AG04449 (cell line): Measurements from ENCODE around the gene GET4.

Experiments
- CTCF ChIA-PET: fragments of 350-600 bp; formaldehyde crosslinking; extraction: SDS; loops from one replicate; lab custom pipeline; 2021; ENCODE audit warnings: antibody characterized with exemption; lab: Yijun Ruan, JAX
- POLR2A ChIA-PET: fragments of 400-600, 350-600 bp; formaldehyde crosslinking; extraction: SDS; loops from one replicate; lab custom pipeline; 2020; ENCODE audit warnings: antibody characterized with exemption, inconsistent platforms; lab: Yijun Ruan, JAX
- DNase-seq: peaks from one replicate; pipeline ENCODE4 v3.0.0-alpha.2; 2010; ENCODE audit warnings: low read depth, low spot score
- H3K4me3 ChIP-seq: 2 replicates; pipeline ENCODE4 v1.5.1; 2011; ENCODE audit warnings: low read depth, mild to moderate bottlenecking, control low read depth, low read length
- TF ChIP-seq, protein P1 (sequence below): IDR thresholded peaks from one replicate; pipeline ENCODE4 v1.5.1; 2011; ENCODE audit warnings: mild to moderate bottlenecking, moderate library complexity, low read length, control low read depth, inconsistent platforms; ENCODE audit not compliant: insufficient read depth; ENCODE audit errors: missing control alignments

The GET4 gene

DNA sequence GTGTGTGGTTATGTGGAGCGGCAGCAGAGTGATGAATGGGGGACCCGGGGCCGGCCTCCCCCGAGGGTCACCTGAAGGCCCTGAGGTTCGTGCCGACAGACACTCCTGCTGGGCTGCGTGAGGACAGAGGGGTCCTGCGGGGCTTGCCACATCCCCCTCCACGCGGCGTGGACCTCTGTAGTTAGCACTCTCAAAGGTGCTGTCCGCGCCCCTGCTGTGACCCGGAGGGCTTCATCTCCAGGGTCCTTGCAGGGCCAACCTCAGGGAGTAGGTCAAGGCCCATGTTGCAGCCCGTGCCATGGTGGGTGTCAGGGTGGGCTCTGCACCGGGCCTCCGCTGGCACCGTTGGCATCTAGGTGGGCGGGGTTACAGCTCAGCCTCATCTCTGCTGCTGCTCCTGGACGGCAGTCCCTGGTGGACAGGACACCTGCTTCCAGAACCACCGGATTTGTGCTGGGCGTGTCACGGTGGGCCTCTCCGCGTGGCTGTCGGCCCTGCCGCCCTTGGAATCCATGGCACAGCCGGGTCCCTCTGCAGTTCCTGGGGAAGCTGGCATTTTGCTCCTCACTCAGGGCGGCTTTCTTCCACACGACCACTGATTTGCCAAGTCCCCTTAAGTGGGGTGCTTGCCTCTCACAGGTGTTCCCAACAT lies 19.8 kb upstream of the GET4 start:
- no peak overlapping the region for H3K4me3 ChIP-seq
- POLR2A ChIA-PET = no interaction called here
- no peak for DNase-seq
- TF ChIP-seq, protein P1, sequence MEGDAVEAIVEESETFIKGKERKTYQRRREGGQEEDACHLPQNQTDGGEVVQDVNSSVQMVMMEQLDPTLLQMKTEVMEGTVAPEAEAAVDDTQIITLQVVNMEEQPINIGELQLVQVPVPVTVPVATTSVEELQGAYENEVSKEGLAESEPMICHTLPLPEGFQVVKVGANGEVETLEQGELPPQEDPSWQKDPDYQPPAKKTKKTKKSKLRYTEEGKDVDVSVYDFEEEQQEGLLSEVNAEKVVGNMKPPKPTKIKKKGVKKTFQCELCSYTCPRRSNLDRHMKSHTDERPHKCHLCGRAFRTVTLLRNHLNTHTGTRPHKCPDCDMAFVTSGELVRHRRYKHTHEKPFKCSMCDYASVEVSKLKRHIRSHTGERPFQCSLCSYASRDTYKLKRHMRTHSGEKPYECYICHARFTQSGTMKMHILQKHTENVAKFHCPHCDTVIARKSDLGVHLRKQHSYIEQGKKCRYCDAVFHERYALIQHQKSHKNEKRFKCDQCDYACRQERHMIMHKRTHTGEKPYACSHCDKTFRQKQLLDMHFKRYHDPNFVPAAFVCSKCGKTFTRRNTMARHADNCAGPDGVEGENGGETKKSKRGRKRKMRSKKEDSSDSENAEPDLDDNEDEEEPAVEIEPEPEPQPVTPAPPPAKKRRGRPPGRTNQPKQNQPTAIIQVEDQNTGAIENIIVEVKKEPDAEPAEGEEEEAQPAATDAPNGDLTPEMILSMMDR = no peak
- CTCF ChIA-PET = interaction anchor here (0.5 to 5.9 kb wide), 4 partner anchors 10 to 24 kb away, joined by 3 to 41 read pairs (median 4); no protein-coding TSS in a partner anchor

DNA sequence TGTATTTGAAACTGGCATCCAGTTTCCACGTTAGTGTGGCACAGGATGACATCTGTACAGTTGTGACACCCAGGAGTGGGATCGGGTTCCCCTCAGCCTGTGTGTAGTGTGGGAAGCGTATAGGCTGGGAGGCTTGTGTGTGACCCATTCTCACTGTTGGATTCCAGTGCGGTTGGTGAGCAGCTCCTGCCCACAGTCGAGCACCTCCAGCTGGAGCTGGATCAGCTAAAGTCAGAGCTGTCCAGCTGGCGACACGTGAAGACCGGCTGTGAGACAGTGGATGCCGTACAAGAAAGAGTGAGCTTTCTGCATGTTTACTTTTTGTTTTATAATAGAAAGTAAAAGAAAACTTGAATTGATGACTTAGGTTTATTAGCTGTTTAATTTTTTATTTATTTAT lies 18.7 kb upstream of the GET4 start:
- no peak overlapping the region for H3K4me3 ChIP-seq
- DNase-seq = no peak
- TF ChIP-seq, protein P1 = no peak
- POLR2A ChIA-PET = no interaction called here
- CTCF ChIA-PET = interaction anchor here (1.3 to 5.9 kb wide), 5 partner anchors 14 to 22 kb away, joined by 3 to 41 read pairs (median 5); partner anchors contain the start of gene GET4

- no peak overlapping the region for H3K4me3 ChIP-seq
- TF ChIP-seq, protein P1 = no peak
- POLR2A ChIA-PET = no interaction called here
- CTCF ChIA-PET = interaction anchor here (1.4 to 5.9 kb wide), 3 partner anchors 14 to 27 kb away, joined by 5 to 41 read pairs (median 11); partner anchors contain the start of genes GET4 and SUN1
- no peak for DNase-seq
Observed at GRCh38 chr7:859359-860030, 16.9 kb upstream of the GET4 start.

- no peak for DNase-seq
- ChIA-PET POLR2A (no interaction called here), CTCF (interaction anchor here (1.3 to 5.9 kb wide), 5 partner anchors 13 to 31 kb away, joined by 4 to 41 read pairs (median 5); partner anchors contain the start of genes GET4 and SUN1)
- no peak overlapping the region for H3K4me3 ChIP-seq
- TF ChIP-seq, protein P1 = no peak
Observed at GRCh38 chr7:860149-860548, 16.2 kb upstream of the GET4 start.

- CTCF ChIA-PET = interaction anchor here (1.2 to 5.9 kb wide), 5 partner anchors 11 to 33 kb away, joined by 4 to 41 read pairs (median 6); no protein-coding TSS in a partner anchor
- H3K4me3 ChIP-seq = no peak overlapping the region
- DNase-seq = no peak
- TF ChIP-seq, protein P1 = no peak
- POLR2A ChIA-PET = no interaction called here
Observed at GRCh38 chr7:861222-861621, 15.1 kb upstream of the GET4 start.

DNA sequence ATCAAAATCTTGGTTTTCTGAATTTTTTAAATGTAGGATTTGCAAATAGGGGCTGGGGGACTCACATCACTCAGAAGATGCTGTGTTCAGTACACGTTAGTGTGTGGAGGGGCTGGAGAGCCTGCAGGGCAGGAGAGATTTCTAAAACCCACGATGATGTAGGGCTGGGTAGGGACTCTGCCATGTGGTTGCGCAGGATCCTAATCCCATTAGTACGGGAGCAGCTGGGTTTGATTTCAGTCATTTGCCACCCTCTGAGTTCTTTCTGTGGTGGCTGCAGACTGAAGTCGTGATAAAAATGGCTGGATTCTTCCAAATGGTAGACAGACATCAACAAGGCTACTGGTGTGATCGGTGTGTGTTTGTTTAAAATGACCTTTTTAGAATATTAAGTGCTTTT lies 14.2 kb upstream of the GET4 start:
- ChIA-PET CTCF (interaction anchor here (1.2 to 3.6 kb wide), 2 partner anchors 10 to 16 kb away, joined by 6 to 33 read pairs; no protein-coding TSS in a partner anchor), POLR2A (no interaction called here)

More for the DNA sequence above, 14.2 kb upstream of the GET4 start:
- no peak for DNase-seq
- TF ChIP-seq, protein P1 = no peak
- H3K4me3 ChIP-seq = no peak overlapping the region
